Bone marrow (tissue), 2 donors: ENCODE results near the gene GREB1L.
"Not testable (repeated sequence)": the region's sequence is repeated elsewhere in the genome, so short reads cannot be mapped to it uniquely, and the experiment has no call there.

Source experiments
- DNase-seq, 2 donors: peaks; one replicate each; lab custom pipeline; 2025; lab: John Stamatoyannopoulos, UW

The GREB1L gene

GRCh38 chr18:21242141-21242779, at the start of gene GREB1L:
GREB1L (plus strand) TSS chr18:21242232; CDS start chr18:21383519, 141,287 bp downstream.
- no peak for DNase-seq

GRCh38 chr18:21192308-21192624, 49.8 kb upstream of the GREB1L start:
- DNase-seq, result no peak

GRCh38 chr18:21194871-21195771, 46.9 kb upstream of the GREB1L start:
- peak in 1 of 2 donors; percentile 16 for DNase-seq

GRCh38 chr18:21196426-21196825, 45.6 kb upstream of the GREB1L start:
- no peak for DNase-seq

- no peak for DNase-seq
Observed at GRCh38 chr18:21203126-21203525, 38.9 kb upstream of the GREB1L start.

- DNase-seq, result no peak
Observed at GRCh38 chr18:21203542-21204241, 38.3 kb upstream of the GREB1L start.

GRCh38 chr18:21205695-21206094, 36.3 kb upstream of the GREB1L start:
- DNase-seq, result no peak

- no peak for DNase-seq
Observed at GRCh38 chr18:21210278-21210677, 31.8 kb upstream of the GREB1L start.

GRCh38 chr18:21210784-21211183, 31.2 kb upstream of the GREB1L start:
- DNase-seq, result no peak

- DNase-seq, result not testable (repeated sequence)
Observed at GRCh38 chr18:21214409-21214808, 27.6 kb upstream of the GREB1L start.

GRCh38 chr18:21215490-21215889, 26.5 kb upstream of the GREB1L start:
- DNase-seq, result no peak

GRCh38 chr18:21218862-21219261, 23.2 kb upstream of the GREB1L start:
- no peak for DNase-seq

GRCh38 chr18:21230436-21230835, 11.6 kb upstream of the GREB1L start:
- no peak for DNase-seq

- no peak for DNase-seq
Observed at GRCh38 chr18:21241301-21242048, 557 bp upstream of the GREB1L start.

- DNase-seq, result no peak
Observed at GRCh38 chr18:21242780-21243401, 859 bp downstream of the GREB1L start.

GRCh38 chr18:21254576-21254975, 12.5 kb downstream of the GREB1L start:
- DNase-seq, result no peak

GRCh38 chr18:21255211-21255610, 13.2 kb downstream of the GREB1L start:
- no peak for DNase-seq

GRCh38 chr18:21257386-21257785, 15.4 kb downstream of the GREB1L start:
- no peak for DNase-seq

GRCh38 chr18:21260621-21261020, 18.6 kb downstream of the GREB1L start:
- DNase-seq, result no peak

GRCh38 chr18:21261352-21261751, 19.3 kb downstream of the GREB1L start:
- no peak for DNase-seq

GRCh38 chr18:21262244-21262643, 20.2 kb downstream of the GREB1L start:
- no peak for DNase-seq

GRCh38 chr18:21262979-21263378, 20.9 kb downstream of the GREB1L start:
- DNase-seq, result no peak
